Hematopoietic multipotent progenitor cell treated with erythropoietin and hydrocortisone succinate and interleukin-3 and kit ligand, for 15 days (in vitro differentiated cells): ENCODE measurements around the gene MAPK13.
"Not testable (repeated sequence)": the region's sequence is repeated elsewhere in the genome, so short reads cannot be mapped to it uniquely, and the experiment has no call there.

Source experiments
- DNase-seq: peaks from one replicate; pipeline ENCODE4 v3.0.0-alpha.2; 2015; ENCODE audit warnings: low spot score

The MAPK13 gene

DNA sequence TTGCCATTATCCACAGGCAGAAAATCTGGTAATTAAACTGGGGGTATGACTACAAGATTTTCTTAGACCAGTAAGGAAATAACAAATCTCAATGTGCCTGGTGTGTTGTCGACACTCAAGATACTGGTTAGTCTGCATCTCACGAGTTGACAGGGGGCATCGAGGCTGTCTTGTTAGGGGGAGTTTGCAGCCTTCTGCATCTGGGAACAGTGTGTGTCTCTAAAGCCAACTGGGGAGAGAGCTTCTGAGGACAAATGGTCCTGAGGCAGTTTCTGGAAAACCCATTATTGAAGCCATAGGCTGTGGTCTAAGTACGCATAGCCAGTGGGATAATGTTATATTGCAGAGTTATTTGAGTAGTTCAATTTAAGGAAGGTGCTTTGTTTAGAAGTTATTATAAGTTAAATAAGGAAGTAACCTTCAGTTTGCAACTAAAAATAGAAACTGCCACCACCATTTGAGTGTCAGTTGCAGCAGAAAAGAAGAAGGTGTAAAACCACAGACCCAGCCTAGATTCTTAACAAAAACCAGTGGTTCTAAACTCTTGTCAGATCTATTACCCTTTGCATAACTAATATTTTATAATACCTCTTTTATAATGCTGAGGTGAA lies 15.4 kb upstream of the MAPK13 start:
- DNase-seq: no peak

DNA sequence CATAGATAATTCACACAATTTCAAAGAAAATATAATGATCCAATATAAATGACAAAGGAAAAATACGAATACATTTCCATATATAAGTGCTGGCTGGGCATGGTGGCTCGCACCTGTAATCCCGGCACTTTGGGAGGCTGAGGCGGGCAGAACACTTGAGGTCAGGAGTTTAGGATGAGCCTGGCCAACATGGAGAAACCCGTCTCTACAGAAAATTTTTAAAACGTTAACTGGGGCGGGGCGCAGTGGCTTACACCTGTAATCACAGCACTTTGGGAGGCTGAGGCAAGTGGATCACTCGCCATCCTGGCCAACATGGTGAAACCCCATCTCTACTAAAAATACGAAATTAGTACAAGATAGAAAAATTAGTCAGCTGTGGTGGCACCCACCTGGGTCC lies 14.9 kb upstream of the MAPK13 start:
- no peak for DNase-seq

DNA sequence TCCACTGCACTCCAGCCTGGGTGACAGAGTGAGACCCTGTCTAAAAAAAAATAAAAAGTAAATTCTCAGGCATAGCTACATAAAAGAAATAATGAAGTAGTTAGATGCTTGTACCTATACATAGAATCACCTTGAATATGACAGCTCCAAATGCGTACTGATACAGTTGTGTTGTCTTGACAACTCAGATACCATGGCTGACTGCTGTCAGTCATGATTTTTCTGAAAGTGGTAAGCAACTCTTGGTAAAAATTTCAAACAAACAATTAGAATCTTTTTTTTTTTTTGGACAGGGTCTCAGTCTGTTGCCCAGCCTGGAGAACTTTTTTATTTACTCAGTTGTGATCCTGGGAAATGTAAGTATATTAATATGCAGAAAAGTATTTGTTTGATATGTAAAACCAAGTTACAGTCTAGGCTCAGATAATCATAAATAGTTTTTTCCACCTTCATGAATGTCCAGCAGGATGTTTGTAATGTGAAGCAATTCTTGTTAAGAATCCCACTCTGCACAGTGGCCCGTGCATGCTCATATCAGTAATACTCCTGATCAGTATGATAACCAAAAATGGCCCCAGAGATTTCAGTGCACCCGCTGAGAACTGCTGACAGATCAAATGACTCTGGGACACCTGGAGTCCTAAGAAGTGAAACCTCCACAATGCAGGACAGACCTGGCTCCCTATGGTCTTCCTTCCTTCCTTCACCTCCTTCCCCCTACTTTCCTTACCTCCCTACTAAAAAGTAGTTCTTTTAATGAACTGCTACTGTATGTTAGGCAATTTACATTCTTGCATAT lies 14.0 kb upstream of the MAPK13 start:
- no peak for DNase-seq

- DNase-seq: peak; percentile 84
Observed at GRCh38 chr6:36116943-36117342, 13.4 kb upstream of the MAPK13 start.

GRCh38 chr6:36117658-36118549 lies 12.4 kb upstream of the MAPK13 start:
- peak; percentile 59 for DNase-seq

GRCh38 chr6:36118550-36119107 lies 11.7 kb upstream of the MAPK13 start:
- DNase-seq: peak; percentile 98

DNA sequence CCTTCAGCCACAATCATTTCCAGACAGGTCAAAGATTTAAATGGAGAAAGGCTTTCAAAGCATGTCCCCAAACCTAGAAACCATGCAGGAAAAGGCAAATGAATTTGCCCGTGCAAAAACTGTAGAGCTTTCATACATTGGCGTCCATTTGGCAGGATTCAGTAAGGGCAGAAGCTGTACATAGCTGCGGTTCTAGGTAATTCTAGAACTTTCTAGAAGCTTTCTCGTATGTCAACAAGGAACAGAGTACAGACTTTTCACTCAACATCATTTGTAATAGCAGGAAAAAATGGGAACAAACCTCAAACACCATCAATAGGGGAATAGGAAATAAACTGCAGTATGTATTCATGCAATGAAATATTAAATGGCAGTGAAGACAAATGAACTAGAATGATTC lies 11.1 kb upstream of the MAPK13 start:
- DNase-seq: peak; percentile 49

DNA sequence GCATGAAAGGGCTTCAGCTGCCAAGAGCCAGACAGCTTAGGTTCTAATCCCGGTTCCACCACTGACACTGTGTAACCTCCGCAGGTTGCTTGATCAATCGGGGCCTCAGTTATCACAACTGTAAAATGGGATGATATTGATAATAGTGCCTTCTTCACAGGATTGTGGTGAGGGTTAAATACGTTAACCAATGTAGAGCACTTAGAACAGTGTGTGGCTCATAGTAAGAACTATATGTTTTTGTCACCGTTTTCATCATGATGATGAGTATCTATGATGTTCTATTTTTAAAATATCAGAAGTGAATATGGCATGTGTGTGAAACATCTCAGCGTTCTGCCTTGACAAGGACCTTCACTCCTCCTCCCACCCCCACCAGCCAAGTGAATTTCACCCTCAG lies 10.3 kb upstream of the MAPK13 start:
- peak; percentile 33 for DNase-seq

GRCh38 chr6:36120539-36120938 lies 9.8 kb upstream of the MAPK13 start:
- peak; percentile 83 for DNase-seq

DNA sequence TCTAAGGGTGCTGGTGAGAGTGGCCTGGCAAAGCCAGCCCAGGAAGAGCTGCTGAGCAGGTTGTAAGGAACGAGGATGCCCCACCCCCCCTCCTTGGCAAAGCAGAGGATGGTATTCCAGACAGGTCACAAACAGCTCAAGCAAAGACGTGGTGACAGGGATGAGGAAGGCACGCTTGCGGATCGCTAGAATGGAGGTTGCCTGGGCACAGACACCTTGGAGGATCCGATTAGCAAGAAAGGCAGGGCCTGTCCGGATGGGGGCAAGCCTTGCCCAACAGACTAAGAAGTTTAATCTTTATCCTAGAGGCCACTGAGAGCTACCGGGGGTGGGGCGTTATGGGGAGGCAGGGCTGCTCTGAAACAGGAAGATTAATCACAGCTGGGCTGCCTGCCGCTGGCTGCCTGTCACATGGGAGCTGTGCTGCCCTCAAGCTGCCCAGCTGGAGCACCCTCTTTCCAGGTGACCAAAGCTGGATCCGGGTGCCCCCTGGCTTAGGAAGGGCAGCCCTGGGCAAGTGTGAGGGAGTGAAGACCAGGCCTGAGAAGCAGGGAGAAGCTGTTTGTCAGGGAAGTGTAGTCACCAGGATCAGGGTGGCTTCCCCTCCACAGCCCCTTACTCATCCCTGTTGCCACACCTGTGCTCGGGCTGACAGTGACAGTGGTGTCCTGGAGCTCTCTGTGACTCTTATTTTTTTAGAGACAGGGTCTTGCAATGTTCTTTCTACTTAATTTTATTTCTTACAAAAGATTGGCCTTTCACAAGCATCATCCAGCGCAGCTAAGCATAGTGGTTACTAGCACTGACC lies 9.1 kb upstream of the MAPK13 start:
- DNase-seq: peak; percentile 94

DNA sequence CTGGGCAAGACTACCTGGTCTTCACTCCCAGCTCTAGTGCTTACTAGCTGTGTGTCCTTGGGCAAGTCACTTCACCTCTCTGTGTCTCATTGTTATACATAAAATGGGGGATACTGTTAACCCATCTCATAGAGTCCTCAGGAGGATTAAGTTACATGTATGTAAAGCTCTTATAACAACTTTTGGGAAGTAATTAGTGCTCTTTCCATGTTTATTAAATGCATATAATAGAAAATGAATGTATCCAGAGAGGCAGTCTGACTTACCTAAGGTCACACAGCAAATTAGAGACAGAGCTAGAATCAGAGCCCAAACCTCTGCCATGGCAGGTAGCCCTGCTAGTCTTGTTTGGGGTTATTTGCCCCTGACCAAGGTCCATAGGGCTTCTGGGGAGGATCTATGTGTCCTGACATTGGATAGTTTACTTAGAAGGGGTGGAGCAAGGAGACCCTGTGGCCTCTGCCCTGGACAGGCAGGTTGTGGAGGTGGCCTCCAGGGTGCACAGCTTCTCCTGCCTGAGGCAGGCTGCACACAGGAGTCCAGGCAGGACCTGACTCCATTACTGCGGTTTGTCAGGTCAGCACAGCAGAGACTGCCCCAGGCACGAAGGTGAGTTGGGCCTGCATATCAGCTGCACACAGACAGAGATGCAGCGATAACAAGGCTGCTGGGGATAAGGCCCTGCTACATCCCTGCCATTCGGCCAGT lies 8.4 kb upstream of the MAPK13 start:
- DNase-seq: peak; percentile 34

GRCh38 chr6:36122495-36123269 lies 7.6 kb upstream of the MAPK13 start:
- no peak for DNase-seq

DNA sequence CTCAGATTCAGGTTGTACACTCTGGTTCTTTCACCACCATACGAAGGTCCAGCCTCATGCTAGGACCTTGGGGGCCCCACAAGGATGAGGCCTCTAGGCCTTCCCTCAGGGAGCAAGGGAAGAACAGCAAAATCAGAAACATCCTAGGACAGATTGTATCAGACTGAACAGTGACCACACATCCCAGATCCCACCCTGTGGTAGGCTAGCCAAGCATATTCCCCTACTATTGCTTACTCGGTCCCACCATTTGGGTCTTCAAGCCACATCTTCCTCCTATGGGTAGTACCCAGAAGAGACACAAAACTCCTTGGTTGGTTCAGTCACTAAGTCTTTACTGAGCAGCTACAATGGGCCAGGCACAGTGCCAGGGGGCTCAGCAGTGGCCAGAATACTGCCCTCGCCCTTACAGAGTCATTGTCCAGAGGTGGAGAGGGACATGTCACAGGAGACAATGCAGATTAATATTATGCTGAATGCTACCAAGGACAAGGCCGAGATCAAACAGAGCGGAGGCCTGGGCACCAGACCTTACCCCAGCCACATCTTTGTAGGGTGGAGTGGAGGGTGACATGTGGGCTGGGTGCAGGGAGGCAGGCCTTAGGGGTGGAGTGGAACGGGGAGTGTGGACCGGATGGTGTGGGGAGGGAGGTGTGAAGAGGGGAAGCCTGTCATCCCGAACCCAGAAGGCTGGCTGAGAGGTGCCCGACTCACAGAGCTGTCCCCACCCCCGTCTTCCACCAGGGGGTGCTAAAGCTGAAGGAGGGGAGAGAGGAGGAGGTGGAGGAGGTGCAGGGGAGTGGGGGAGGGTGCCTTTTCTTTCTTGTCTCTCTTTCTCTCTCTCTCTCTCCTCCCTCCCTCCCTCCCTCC lies 6.8 kb upstream of the MAPK13 start:
- DNase-seq: peak; percentile 93

- DNase-seq: not testable (repeated sequence)
Observed at GRCh38 chr6:36124346-36124745, 6.0 kb upstream of the MAPK13 start.

GRCh38 chr6:36124881-36125280 lies 5.4 kb upstream of the MAPK13 start:
- DNase-seq: no peak

- no peak for DNase-seq
Observed at GRCh38 chr6:36125575-36125974, 4.7 kb upstream of the MAPK13 start.

DNA sequence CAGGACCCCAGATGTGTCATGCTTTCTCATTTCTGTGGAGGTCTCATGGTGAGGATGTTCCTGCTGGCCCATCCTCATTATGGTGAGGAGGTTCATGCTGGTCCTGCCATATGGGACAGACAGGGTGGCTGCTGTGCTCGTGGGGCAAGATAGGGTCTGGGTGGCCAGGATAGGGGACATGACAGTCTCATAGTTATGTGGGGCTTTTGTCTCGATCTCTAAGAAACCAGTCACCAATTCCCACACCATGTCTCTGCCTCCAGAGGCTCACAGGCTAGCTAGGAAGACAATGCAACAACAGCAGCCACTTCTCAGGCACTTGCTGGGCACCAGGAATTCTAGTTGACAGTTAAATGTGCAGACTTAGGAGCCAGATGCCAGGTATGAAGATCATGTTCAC lies 4.2 kb upstream of the MAPK13 start:
- DNase-seq: no peak

GRCh38 chr6:36126553-36127458 lies 3.5 kb upstream of the MAPK13 start:
- no peak for DNase-seq
